ENCODE data around the gene SPEG. TPM values are rescaled to one million over a fixed set of nuclear protein-coding genes. Genes with fewer than 3 reads are reported as not detected.

Gene SPEG
- total RNA-seq, 1 donor from 2014 or later, result 71.2 TPM

- Histone ChIP-seq H3K9me3 (ENCODE audit: insufficient read depth, low read depth, low read length) (no peaks in the 10 kb centered on the region), H3K4me1 (ENCODE audit: insufficient read depth, low read length) (peaks cover 39% of the 10 kb centered on the region), H3K27ac (ENCODE audit: low read depth, low read length) (no peak overlapping the region), H3K27me3 (ENCODE audit: insufficient read depth, low read length) (peaks cover 15% of the 10 kb centered on the region), H3K9ac (ENCODE audit: low read length) (no peak overlapping the region), H3K4me2 (ENCODE audit: low read length) (peak overlapping the region; percentile 98), H3K36me3 (ENCODE audit: insufficient read depth, low read length) (no peaks in the 10 kb centered on the region), H2AFZ (ENCODE audit: low read depth, low read length) (peak overlapping the region; percentile 65), H4K20me1 (ENCODE audit: insufficient read depth, low read length) (no peaks in the 10 kb centered on the region), H3K79me2 (ENCODE audit: insufficient read depth, low read length) (peaks cover 18% of the 10 kb centered on the region), H3K4me3 (ENCODE audit: insufficient read depth, low read depth, low read length) (no peak overlapping the region)
- H3K36me3 Mint-ChIP-seq (ENCODE audit: low read depth, unreplicated experiment), result peaks cover 9% of the 10 kb centered on the region
- TF ChIP-seq EZH2 (IDR thresholded peaks at IDR 0.05; ENCODE audit: insufficient read depth, low read length), result no peak
- TF ChIP-seq, protein P1, sequence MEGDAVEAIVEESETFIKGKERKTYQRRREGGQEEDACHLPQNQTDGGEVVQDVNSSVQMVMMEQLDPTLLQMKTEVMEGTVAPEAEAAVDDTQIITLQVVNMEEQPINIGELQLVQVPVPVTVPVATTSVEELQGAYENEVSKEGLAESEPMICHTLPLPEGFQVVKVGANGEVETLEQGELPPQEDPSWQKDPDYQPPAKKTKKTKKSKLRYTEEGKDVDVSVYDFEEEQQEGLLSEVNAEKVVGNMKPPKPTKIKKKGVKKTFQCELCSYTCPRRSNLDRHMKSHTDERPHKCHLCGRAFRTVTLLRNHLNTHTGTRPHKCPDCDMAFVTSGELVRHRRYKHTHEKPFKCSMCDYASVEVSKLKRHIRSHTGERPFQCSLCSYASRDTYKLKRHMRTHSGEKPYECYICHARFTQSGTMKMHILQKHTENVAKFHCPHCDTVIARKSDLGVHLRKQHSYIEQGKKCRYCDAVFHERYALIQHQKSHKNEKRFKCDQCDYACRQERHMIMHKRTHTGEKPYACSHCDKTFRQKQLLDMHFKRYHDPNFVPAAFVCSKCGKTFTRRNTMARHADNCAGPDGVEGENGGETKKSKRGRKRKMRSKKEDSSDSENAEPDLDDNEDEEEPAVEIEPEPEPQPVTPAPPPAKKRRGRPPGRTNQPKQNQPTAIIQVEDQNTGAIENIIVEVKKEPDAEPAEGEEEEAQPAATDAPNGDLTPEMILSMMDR (IDR thresholded peaks at IDR 0.05; ENCODE audit: insufficient read depth, low read depth, low read length), result no peak
- no peak for FAIRE-seq
- H3K27me3 Mint-ChIP-seq (ENCODE audit: low read depth, unreplicated experiment), result peaks cover 39% of the 10 kb centered on the region
- DNase-seq (ENCODE audit: low read depth), result no peak
- H3K9me3 Mint-ChIP-seq (ENCODE audit: unreplicated experiment), result peaks cover 2% of the 10 kb centered on the region
- peak overlapping the region; percentile 53 for H3K27ac Mint-ChIP-seq (ENCODE audit: unreplicated experiment)
- H3K4me1 Mint-ChIP-seq (ENCODE audit: low read depth, unreplicated experiment), result peaks cover 16% of the 10 kb centered on the region
- no peak overlapping the region for H3K4me3 Mint-ChIP-seq (ENCODE audit: unreplicated experiment)
Measured at GRCh38 chr2:219496247-219496824, 61.7 kb downstream of the SPEG start.

- TF ChIP-seq, protein P1 (IDR thresholded peaks at IDR 0.05; ENCODE audit: insufficient read depth, low read depth, low read length), result no peak
- TF ChIP-seq EZH2 (IDR thresholded peaks at IDR 0.05; ENCODE audit: insufficient read depth, low read length), result no peak
- peak; percentile 35 for DNase-seq (ENCODE audit: low read depth)
- no peak for FAIRE-seq
- no peaks in the 10 kb centered on the region for H3K36me3 ChIP-seq (ENCODE audit: insufficient read depth, low read length)
- H3K27me3 ChIP-seq (ENCODE audit: insufficient read depth, low read length), result peaks cover 15% of the 10 kb centered on the region
- peak overlapping the region; percentile 65 for H2AFZ ChIP-seq (ENCODE audit: low read depth, low read length)
- peak overlapping the region; percentile 98 for H3K4me2 ChIP-seq (ENCODE audit: low read length)
- Mint-ChIP-seq H3K4me3 (ENCODE audit: unreplicated experiment) (peak overlapping the region; percentile 98), H3K27ac (ENCODE audit: unreplicated experiment) (no peak overlapping the region), H3K36me3 (ENCODE audit: low read depth, unreplicated experiment) (peaks cover 10% of the 10 kb centered on the region), H3K9me3 (ENCODE audit: unreplicated experiment) (peaks cover 4% of the 10 kb centered on the region), H3K27me3 (ENCODE audit: low read depth, unreplicated experiment) (peaks cover 35% of the 10 kb centered on the region), H3K4me1 (ENCODE audit: low read depth, unreplicated experiment) (peaks cover 21% of the 10 kb centered on the region)
- peak overlapping the region; percentile 100 for H3K9ac ChIP-seq (ENCODE audit: low read length)
- H3K4me1 ChIP-seq (ENCODE audit: insufficient read depth, low read length), result peaks cover 39% of the 10 kb centered on the region
- H3K27ac ChIP-seq (ENCODE audit: low read depth, low read length), result no peak overlapping the region
- H3K79me2 ChIP-seq (ENCODE audit: insufficient read depth, low read length), result peaks cover 18% of the 10 kb centered on the region
- no peaks in the 10 kb centered on the region for H4K20me1 ChIP-seq (ENCODE audit: insufficient read depth, low read length)
- H3K9me3 ChIP-seq (ENCODE audit: insufficient read depth, low read depth, low read length), result no peaks in the 10 kb centered on the region
- peak overlapping the region; percentile 92 for H3K4me3 ChIP-seq (ENCODE audit: insufficient read depth, low read depth, low read length)
Measured at GRCh38 chr2:219496825-219497494, 62.3 kb downstream of the SPEG start.
